T-helper 1 cell treated with Interleukin-12 subunit alpha and Interleukin-12 subunit beta and Interleukin-4 antibody, amounts not matched to agents 30 ng/mL and 1 ng/mL, for 36 hours (primary cell): ENCODE data around the gene MRPL50. TPM values are rescaled to one million over a fixed set of nuclear protein-coding genes. Genes with fewer than 3 reads are reported as not detected.

ENCODE experiments used
- intact Hi-C: fragments of 100-400 bp; cut with micrococcal nuclease; formaldehyde crosslinking; loops from one replicate; pipeline ENCODE4 v1.15.1; 2024
- total RNA-seq: library from RNA; stranded (reverse); gene quantifications from 2 replicates; pipeline ENCODE4 v1.2.3, GENCODE V29; 2022

MRPL50 gene
- total RNA-seq = 10.7 and 10.8 TPM in 2 replicates

- intact Hi-C loops = loop anchor here (1.0 to 5.0 kb wide), 10 partner anchors 61 to 1577 kb away; partner anchors contain the start of genes INVS, MSANTD3, NR4A3 and RNF20
Observed at GRCh38 chr9:101398068-101398929, at the start of gene MRPL50, which contains the start of gene ZNF189. Gene MRPL50 (minus strand): TSS chr9:101398618. CDS start chr9:101398592, 26 bp downstream. Gene ZNF189 (plus strand): TSS chr9:101398851. CDS start chr9:101399157, 306 bp downstream.

GRCh38 chr9:101446732-101447131, 48.3 kb upstream of the MRPL50 start:
- intact Hi-C loops = no loop called here

GRCh38 chr9:101445353-101446029, 47.1 kb upstream of the MRPL50 start:
- intact Hi-C loops = no loop called here

- intact Hi-C loops = no loop called here
Observed at GRCh38 chr9:101443364-101443771, 45.0 kb upstream of the MRPL50 start.

GRCh38 chr9:101442736-101443135, 44.3 kb upstream of the MRPL50 start:
- intact Hi-C loops = no loop called here

GRCh38 chr9:101442318-101442717, 43.9 kb upstream of the MRPL50 start:
- intact Hi-C loops = no loop called here

- intact Hi-C loops = no loop called here
Observed at GRCh38 chr9:101440714-101441230, 42.4 kb upstream of the MRPL50 start.

GRCh38 chr9:101438523-101438922, 40.1 kb upstream of the MRPL50 start:
- intact Hi-C loops = no loop called here

- intact Hi-C loops = no loop called here
Observed at GRCh38 chr9:101437806-101438232, 39.4 kb upstream of the MRPL50 start.

- intact Hi-C loops = no loop called here
Observed at GRCh38 chr9:101435601-101436079, 37.2 kb upstream of the MRPL50 start, which contains the start of gene ALDOB. Gene ALDOB (minus strand): TSS chr9:101435774. CDS start chr9:101430887, 4,887 bp downstream.

GRCh38 chr9:101434998-101435397, 36.6 kb upstream of the MRPL50 start:
- intact Hi-C loops = no loop called here

GRCh38 chr9:101433229-101433628, 34.8 kb upstream of the MRPL50 start:
- intact Hi-C loops = no loop called here

GRCh38 chr9:101432740-101433139, 34.3 kb upstream of the MRPL50 start:
- intact Hi-C loops = no loop called here

GRCh38 chr9:101432171-101432570, 33.8 kb upstream of the MRPL50 start:
- intact Hi-C loops = no loop called here

- intact Hi-C loops = no loop called here
Observed at GRCh38 chr9:101429736-101430135, 31.3 kb upstream of the MRPL50 start.

GRCh38 chr9:101428909-101429308, 30.5 kb upstream of the MRPL50 start:
- intact Hi-C loops = no loop called here

- intact Hi-C loops = no loop called here
Observed at GRCh38 chr9:101427957-101428655, 29.7 kb upstream of the MRPL50 start.

- intact Hi-C loops = no loop called here
Observed at GRCh38 chr9:101427358-101427757, 28.9 kb upstream of the MRPL50 start.

GRCh38 chr9:101421653-101422065, 23.2 kb upstream of the MRPL50 start:
- intact Hi-C loops = no loop called here

- intact Hi-C loops = no loop called here
Observed at GRCh38 chr9:101419863-101420262, 21.4 kb upstream of the MRPL50 start.
